Right ventricle myocardium inferior (tissue), 1 donor: ENCODE measurements around the gene SLC4A2. TPM values are rescaled to one million over a fixed set of nuclear protein-coding genes. Genes with fewer than 3 reads are reported as not detected.
"Not testable (repeated sequence)": the region's sequence is repeated elsewhere in the genome, so short reads cannot be mapped to it uniquely, and the experiment has no call there.

Experiments used
- ATAC-seq: fragments of 200-7000 bp; cut with Tn5 transposase; one replicate; pipeline ENCODE4 v1.9.1; 2020; ENCODE audit warnings: mild to moderate bottlenecking, moderate library complexity
- DNase-seq: peaks from one replicate; pipeline ENCODE4 v3.0.0; 2021; ENCODE audit errors: missing footprints
- intact Hi-C: fragments of 100-400 bp; cut with DNase I; formaldehyde crosslinking; loops from one replicate; pipeline ENCODE4 v1.11.0; 2022
- total RNA-seq: library from RNA; stranded (reverse); fragmentation: NEBNext Ultra II Directional; extraction: Animal tissue kit (Norgen Biotek cat#: 25700); gene quantifications from one replicate; pipeline ENCODE4 v1.2.1, GENCODE V29; 2021
- donor health status: DM: no; HTN: yes; CAD: no; lungs with severe emphysema.

The SLC4A2 gene
- total RNA-seq, 1 donor from 2014 or later, result 61.2 TPM

DNA sequence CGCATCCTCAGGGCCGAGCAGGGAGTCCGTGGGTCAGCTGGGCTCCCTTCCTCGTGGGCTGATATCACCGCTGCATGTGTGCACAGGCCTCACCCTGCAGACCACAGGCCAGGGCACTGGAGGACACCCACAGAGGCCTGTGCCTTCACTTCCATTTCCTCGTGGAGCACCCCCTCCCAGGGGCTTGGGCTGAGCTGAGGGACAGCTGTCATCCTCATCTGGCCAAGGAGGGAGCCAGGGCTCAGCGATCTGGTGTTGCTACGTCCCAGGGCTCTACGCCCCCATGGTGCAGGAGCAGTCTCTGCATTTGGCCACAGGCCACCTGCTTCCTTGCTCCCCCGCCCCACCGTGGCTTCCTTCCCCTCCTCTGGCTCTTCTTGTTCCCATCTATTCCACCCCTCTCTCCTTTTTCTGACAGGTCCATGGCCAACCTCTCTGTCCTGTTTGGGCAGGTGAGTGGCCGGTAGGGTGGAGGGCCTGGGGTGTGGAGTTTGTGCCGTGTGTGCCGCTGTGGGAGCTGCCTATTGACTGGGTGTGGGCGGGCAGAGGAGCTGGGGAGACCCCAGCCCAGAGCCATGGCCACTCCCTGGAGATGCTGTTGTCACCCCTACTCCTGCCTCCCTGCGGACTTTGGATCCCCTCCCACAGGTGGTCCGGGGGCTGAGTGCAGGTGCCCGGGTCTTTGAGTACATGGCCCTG lies 19.4 kb upstream of the SLC4A2 start:
- ATAC-seq (no peak), DNase-seq (peak; percentile 27)
- intact Hi-C loops, result no loop called here

DNA sequence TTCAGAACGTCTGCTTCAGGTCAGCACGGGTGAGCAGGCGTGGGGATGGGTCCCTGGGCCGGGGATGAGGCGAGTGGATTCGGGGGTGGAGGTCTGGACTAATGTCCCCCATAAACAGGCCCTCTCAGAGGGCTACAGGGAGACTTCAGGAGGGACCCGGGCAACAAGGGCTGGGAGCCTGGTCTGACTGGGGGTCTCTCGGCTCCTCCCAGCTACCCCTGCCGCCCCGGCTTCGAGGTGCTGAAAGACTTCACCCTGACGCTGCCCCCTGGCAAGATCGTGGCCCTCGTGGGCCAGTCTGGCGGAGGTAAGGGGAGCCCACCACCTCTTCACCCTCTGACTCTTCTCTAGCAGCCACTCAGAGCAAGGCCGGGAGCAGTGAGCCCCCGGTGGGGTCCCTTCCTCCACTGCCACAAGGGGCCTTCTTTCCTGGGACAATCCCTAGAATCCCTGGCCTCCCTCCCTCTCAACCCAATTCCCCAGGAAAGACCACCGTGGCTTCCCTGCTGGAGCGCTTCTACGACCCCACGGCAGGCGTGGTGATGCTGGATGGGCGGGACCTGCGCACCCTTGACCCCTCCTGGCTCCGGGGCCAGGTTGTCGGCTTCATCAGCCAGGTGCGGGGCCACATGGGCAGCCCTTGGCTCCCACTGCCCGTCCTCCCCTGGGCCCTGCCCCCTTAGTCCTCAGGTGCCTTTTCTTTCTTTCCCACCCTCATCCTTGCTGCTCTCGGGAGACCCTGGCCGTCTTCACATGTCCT lies 18.6 kb upstream of the SLC4A2 start:
- ATAC-seq (no peak), DNase-seq (no peak)
- intact Hi-C loops, result no loop called here

DNA sequence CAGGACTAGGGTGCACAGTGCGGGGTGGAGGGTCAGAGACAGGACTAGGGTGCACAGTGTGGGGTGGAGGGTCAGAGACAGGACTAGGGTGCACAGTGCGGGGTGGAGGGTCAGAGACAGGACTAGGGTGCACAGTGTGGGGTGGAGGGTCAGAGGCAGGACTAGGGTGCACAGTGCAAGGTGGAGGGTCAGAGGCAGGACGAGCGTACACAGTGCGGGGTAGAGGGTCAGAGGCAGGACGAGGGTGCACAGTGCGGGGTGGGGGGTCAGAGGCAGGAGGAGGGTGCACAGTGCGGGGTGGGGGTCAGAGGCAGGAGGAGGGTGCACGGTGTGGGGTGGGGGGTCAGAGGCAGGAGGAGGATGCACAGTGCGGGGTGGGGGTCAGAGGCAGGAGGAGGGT lies 15.9 kb upstream of the SLC4A2 start:
- intact Hi-C loops, ATAC-seq: not testable (repeated sequence)
- peak; percentile 57 for DNase-seq

DNA sequence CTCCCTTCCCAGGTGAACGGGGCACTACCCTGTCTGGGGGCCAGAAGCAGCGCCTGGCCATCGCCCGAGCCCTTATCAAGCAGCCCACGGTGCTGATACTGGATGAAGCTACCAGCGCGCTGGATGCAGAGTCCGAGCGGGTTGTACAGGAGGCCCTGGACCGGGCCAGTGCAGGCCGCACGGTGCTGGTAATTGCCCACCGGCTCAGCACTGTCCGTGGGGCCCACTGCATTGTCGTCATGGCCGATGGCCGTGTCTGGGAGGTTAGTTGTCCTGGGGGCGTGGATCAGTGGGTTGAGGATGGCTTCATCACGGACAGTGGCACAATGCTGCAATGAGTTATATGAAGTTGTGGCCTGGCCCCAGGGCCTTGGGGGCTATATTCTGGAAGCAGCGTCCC lies 15.4 kb upstream of the SLC4A2 start:
- intact Hi-C loops, result no loop called here
- DNase-seq (peak; percentile 70), ATAC-seq (no peak)

DNA sequence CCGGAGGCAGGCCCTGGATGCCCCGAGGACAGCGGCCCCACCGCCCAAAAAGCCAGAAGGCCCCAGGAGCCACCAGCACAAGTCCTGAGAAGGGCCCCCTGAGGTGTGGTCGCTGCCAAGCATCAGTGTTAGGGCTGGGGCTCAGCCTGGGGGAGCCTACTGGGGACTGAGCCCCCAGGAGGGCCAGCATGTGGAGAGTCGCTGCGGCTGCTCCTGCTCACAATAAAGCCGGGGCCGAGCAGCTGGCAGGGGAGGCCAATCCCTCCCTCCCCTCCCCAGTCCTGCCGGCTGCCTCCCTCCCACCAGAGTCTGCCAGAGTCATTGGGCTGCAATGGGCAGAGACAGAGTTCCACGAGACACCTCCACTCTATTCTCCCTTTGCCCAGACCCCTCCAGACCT lies 14.1 kb upstream of the SLC4A2 start:
- DNase-seq (peak; percentile 66), ATAC-seq (no peak)
- intact Hi-C loops, result no loop called here

DNA sequence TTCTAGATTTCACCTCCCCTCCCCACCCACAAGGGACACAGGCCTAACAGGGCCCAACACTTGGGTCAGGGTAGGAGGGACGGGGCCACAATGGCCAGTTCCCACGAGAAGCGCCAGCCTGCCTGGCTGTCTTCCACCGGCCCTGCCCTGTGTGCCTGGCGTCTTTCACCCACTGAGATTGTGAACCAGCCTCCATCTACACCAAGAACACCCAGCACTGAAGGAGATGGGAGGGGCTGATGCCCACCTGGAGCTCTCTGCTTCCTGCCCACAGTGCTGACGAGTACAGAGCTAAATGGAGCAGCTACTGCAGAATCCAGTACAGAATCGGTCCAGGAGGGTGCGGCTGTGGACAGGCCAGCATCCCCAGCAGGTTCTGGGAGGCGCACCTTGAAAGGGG lies 13.4 kb upstream of the SLC4A2 start:
- ATAC-seq (no peak), DNase-seq (peak; percentile 41)
- intact Hi-C loops, result no loop called here

DNA sequence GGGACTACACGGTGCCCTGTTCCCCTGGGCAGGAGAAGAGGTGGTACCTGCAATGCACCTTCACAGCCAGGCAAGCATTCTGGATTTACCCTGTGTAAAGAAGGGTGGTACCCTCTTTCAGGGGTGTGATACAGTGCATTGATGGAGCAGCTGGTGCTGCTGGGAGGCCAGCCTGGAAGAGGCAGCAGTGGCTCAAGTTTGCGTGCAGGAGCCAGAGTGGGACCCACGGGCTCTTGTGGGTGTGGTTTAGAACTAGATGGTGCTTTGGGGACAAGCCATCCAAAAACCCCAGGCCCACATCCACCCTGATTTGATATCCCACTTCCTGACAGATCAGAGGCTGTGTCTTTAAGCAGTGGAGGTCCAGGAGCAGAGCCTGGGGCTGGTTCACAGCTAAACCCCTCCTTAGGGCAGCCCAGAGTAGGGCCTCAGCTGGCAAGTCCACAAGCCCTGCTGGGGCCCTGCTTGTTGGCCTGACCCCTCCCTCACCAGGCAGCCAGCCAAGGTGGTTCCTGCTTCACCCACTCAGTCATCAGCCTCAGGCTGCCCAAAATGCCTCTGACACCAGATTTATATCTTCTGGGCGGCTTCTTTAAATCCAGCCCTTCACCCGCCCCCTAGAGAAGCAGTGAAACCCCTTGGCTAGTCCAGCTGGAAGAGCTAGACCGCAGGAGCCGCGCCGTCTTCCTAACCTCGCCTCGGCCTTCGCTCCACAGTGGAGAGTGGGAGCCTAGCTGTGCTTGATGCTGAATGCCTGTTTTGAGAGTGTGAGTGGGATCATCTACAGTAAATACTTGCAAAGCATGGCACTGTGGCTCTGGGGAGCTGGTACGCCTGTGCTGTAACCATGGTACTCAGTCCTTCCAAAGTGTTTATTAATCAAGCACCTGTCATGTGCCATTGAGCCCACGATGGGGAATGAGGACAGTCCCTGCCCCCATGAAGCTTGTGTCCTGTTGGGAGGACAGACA lies 12.5 kb upstream of the SLC4A2 start:
- DNase-seq (peak; percentile 56), ATAC-seq (no peak)
- intact Hi-C loops, result no loop called here

DNA sequence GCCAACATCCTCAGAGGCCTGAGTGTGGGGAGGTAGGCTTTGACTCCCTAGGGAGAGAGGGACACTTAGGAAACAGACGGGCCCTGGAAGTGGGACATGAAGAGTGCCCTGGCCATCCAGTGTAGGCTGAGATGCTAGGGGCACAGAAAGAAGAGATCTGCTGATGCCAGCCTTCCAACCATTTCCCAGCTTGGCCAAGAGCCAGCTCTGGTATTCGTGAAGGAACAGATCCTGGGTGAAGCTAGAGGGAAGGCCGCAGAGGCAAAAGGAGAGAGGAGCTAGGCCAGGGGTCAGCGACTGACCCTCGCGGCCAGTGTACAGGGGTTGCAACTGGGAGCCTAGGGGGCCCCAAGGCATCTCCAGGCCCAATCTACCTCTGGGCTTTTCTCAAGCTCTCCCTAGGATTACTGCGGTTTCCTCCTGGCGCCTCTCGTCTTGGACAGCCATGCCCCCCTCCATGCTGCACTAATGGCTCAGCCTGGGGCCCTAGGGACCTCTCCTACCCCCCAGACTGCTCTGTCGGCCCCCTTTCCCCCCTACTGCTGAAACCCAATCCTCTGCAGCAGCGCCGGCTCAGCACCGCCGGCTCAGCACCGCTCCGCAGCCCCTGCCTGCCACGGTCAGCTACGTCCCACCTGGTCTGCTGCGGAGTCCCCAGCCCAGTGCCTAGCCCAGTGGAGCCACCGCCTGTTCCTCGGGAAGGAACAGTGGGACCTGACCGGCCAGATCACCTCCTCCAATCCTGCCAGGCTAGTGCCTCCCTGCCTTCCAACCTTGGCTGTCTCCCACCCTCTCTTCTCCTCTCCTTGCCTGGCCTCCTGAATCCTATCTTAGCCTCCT lies 11.2 kb upstream of the SLC4A2 start, which contains the start of gene ASIC3:
ASIC3 (plus strand) TSS at position 556 of the 840 bp plus-strand sequence. CDS start 355 bp downstream, outside the sequence.
- intact Hi-C loops, result no loop called here
- DNase-seq (peak; percentile 46), ATAC-seq (no peak)

DNA sequence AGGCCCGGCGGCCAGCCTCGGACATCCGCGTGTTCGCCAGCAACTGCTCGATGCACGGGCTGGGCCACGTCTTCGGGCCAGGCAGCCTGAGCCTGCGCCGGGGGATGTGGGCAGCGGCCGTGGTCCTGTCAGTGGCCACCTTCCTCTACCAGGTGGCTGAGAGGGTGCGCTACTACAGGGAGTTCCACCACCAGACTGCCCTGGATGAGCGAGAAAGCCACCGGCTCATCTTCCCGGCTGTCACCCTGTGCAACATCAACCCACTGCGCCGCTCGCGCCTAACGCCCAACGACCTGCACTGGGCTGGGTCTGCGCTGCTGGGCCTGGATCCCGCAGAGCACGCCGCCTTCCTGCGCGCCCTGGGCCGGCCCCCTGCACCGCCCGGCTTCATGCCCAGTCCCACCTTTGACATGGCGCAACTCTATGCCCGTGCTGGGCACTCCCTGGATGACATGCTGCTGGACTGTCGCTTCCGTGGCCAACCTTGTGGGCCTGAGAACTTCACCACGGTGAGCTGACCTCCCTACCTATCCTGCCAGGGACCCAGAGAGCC lies 10.4 kb upstream of the SLC4A2 start:
- ATAC-seq, result no peak
- intact Hi-C loops, result no loop called here
- DNase-seq, result peak; percentile 59

DNA sequence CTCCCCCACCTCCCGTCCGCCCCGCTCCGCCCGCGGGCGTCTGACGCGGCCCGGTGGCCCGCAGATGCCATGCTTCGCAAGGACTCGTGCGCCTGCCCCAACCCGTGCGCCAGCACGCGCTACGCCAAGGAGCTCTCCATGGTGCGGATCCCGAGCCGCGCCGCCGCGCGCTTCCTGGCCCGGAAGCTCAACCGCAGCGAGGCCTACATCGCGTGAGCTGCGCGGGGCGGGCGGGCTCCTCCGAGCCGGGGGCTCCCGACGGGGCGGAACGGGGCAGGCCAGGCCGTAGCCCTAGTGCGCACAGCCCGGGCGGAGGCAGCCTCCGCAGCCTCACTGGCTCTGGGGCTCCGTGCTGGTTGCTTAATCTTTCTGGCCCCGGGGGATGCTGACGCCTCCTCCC lies 8.3 kb upstream of the SLC4A2 start:
- intact Hi-C loops, result no loop called here
- ATAC-seq, result peak; percentile 56

DNA sequence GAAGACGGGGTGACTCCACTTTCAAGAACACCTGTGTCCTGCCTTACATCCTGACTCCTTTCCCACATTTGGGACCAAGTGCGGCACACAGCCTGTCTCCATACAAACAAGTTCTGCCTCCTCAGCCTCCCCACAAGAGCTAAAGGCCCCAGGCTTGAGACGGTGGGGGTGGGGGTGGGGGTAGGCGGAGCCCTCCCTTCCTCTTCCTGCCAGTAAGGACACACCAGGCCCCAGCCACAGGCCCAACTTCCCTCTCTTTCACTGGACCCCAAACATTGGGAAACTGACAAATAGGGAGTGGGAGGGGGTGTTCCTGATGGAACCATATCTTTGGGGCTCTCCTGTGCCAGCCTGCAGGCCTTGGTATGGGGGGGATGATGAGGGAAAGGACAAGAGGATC lies 6.3 kb upstream of the SLC4A2 start:
- ATAC-seq (no peak), DNase-seq (no peak)
- intact Hi-C loops, result no loop called here

More for the DNA sequence above, 8.3 kb upstream of the SLC4A2 start:
- peak; percentile 76 for DNase-seq

DNA sequence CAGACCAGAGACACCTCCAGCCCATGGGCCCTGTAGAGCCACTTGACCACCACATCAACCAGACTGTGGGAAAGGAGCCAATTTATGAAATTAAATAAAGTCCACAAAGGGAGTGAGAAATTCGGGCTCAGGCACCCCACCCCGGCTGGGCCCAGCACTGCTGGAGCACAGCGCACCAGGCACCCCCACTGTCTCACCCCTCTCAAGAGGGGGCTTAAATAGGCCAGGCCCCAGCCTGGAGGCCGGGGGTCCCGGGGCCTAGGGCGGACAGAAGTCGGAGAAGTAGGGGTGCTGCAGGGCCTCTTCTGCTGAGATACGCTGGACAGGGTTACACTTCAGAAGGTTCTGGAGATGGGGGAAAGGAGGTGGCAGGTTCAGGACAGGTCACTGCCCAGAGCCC lies 5.6 kb upstream of the SLC4A2 start:
- ATAC-seq, result no peak
- intact Hi-C loops, result no loop called here

DNA sequence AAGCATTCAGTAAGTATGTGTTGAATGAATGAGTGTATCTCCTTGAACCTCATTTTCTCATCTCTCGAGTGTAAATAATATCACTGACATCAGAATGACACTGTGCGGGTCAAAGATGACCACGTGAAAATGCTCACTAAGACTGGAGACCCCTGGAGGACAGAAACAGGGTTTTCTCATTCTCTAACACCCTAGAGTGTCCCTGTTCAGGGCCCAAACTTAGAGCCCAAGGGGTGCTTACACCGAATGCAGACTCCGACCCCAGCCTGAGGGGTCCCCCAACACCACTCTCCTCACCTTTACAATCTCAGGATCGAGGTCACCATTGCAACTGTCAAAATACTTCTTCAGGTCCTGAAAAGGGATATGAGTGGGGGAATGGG lies 3.1 kb upstream of the SLC4A2 start:
- ATAC-seq (no peak), DNase-seq (no peak)
- intact Hi-C loops, result loop anchor here (2.0 kb wide), 1 partner anchor 59 kb away; no protein-coding TSS in a partner anchor

More for the DNA sequence above, 5.6 kb upstream of the SLC4A2 start:
- DNase-seq, result no peak

DNA sequence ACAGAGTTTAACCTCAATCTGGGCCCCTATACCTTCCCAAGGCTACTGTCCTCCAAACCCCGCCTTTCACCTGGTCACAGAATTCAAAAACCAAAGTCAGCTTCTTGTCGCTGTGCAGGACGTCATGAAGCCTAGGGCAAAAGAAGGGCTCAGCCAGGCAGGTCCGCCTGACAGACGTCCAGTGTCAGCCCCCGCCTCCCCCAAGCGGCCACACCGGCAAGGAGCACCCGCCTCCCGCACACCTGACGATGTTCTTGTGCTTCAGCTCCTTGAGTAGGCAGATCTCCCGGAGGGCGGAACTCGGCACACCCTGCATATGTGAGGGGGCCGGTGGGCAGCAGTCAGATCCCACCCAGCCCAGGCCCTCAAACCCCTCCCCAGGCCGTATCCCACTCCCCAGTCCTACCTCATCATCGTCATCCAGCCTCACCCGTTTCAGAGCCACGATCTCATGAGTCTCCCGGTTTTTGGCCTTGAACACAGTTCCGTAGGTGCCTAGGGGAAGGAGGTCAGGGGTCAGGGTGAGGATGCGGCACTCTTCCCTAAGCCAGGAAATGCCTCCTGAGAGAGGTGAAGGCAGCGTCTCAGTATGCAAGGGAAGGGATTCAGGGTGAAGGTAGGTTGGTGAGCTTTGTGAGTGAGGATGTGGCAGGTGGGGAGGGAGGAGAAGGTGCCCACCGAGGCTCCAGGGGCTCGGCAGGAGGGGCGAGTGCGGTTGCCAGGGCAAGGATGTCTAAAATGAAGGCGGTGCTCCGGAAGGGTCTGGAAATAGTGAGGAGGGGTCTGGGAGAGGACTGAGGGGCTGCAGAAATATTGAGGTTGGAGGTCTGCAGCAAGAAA lies 2.5 kb upstream of the SLC4A2 start:
- intact Hi-C loops, result loop anchor here (2.0 kb wide), 1 partner anchor 58 kb away; no protein-coding TSS in a partner anchor

DNA sequence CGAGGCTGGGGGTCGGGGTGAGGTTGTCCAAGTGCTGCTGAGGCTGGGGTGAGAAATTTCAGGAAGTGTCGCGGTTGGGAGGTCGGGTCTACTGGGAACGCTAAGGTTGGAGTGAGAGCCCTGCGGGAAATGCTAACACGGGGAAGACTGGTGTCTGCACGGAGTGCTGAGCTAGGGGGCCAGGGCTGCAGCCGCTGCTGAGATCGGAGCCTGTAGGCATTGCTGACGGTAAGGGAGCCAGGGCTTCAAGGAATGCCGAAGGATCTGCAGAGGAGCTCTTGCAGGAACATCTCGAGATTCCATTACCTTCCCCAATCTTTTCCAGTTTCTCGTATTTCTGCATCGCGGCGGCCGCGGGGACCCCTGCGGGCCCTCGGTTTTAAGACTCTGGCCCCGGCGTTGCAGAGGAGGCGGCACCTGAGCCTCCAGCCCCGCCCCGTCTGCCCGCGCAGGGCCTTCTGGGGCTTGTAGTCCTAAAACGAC lies 1.8 kb upstream of the SLC4A2 start, which contains the start of gene CDK5:
CDK5 (minus strand) TSS at position 392 of the 483 bp plus-strand sequence; CDS start at position 343, 49 bp downstream.
- ATAC-seq (no peak), DNase-seq (no peak)
- intact Hi-C loops, result loop anchor here (2.0 kb wide), 1 partner anchor 57 kb away; no protein-coding TSS in a partner anchor

More for the DNA sequence above, 2.5 kb upstream of the SLC4A2 start:
- ATAC-seq (no peak), DNase-seq (no peak)

DNA sequence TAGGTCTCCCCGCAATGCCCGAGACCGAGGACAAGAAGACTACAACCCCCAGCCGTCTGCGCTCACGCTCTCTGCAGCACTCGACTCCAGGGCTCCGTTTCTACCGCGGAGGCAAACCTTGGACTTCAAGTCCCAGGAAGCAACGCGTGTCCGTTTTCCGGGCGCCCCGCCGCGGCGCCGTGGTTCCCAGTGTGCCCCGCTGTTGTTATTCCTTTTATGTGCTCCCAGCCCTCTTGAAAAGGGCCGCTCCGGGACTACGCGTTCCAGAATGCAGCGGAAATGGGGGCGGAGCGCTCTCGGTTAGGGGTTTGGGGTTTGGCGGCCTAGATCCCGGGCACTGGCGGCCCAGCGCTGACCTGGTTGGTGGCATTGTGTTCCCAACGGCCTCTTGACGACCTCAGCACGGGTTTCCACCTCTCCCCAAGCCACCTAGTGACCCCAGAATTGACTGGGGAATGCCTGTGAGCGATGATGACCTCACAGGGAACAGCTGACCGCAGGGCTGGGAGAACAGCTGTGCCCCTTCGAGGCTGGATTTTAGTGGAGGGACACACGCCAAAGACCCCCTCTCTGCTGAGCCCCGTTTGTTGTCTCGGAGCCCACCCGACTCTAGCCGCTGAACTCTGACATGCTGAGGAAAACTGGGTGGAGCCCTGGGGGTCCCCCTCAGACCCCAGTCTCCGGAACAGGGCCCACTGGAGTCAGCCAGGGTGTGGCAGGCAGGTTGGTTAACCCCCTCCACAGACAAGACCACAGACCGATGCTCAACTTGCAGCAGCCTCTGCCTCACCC lies 1.2 kb upstream of the SLC4A2 start:
- peak; percentile 93 for ATAC-seq
- intact Hi-C loops, result loop anchor here (2.0 kb wide), 2 partner anchors 25 to 57 kb away; partner anchors contain the start of gene TMUB1
- peak; percentile 99 for DNase-seq
